ENCODE measurements around the gene ACBD6. TPM values are rescaled to one million over a fixed set of nuclear protein-coding genes. Genes with fewer than 3 reads are reported as not detected.

ACBD6 gene
- total and polyA plus RNA-seq, 8 donors = 8.9 to 48.8 (median 37.7) TPM

DNA sequence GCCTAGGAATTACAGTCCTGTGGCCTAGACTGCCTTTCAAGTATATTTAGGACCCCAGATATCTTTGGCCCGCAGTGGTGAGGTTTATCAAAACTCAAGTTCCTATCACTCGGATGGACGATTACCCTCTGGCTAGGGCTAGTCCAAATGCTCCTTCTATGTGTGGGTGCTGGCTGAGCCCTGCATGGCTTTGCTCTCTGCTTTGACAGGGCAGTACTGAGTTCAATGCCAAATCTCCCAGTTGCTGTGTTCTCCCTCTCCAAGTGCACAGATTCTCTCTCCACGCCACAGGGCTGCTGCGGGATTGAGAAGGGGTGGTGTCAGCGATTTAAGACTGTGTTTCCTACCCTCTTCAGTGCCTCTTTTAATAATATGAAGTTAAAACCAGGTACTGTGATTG is 175.3 kb downstream of the ACBD6 start:
- 95 to 99% (median 98%) methylated on average over 6 of the region's 6 CpGs for WGBS, 5 donors
- no peak for DNase-seq
- H3K27ac ChIP-seq = no peak overlapping the region
- intact Hi-C loops (cut with DNase I; ENCODE audit: low total_unique reads) = no loop called here
- TF ChIP-seq EP300 (IDR thresholded peaks at IDR 0.05) (no peak), POLR2AphosphoS5 (IDR thresholded peaks at IDR 0.05) (no peak), POLR2A (IDR thresholded peaks at IDR 0.05) (no peak)
- TF ChIP-seq, protein P1, sequence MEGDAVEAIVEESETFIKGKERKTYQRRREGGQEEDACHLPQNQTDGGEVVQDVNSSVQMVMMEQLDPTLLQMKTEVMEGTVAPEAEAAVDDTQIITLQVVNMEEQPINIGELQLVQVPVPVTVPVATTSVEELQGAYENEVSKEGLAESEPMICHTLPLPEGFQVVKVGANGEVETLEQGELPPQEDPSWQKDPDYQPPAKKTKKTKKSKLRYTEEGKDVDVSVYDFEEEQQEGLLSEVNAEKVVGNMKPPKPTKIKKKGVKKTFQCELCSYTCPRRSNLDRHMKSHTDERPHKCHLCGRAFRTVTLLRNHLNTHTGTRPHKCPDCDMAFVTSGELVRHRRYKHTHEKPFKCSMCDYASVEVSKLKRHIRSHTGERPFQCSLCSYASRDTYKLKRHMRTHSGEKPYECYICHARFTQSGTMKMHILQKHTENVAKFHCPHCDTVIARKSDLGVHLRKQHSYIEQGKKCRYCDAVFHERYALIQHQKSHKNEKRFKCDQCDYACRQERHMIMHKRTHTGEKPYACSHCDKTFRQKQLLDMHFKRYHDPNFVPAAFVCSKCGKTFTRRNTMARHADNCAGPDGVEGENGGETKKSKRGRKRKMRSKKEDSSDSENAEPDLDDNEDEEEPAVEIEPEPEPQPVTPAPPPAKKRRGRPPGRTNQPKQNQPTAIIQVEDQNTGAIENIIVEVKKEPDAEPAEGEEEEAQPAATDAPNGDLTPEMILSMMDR (IDR thresholded peaks at IDR 0.05) = no peak
- H3K4me1 ChIP-seq = no peaks in the 10 kb centered on the region
- no peaks in the 10 kb centered on the region for H3K36me3 ChIP-seq
- H3K4me3 ChIP-seq = no peak overlapping the region
- no peaks in the 10 kb centered on the region for H3K9me3 ChIP-seq
- H3K27me3 ChIP-seq = no peaks in the 10 kb centered on the region

DNA sequence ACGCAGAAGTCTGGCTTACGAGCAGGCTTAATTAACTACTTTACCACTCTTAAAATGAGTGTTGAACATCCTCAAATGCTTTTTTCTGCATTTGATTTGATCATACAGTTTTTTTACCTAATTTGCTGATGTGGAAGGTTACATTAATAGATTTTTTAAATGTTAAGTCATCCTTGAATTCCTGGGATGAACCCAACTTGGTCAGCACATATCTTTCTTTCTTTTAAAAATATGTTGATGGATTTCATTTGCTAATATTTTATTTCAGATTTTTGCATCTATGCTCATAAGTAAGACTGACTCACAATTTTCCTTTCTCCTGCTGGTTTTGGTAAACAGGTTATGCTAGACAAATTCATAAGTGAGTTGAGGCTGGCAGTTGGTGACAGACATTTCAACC is 189.5 kb downstream of the ACBD6 start:
- intact Hi-C loops (cut with DNase I; ENCODE audit: low total_unique reads) = no loop called here
- no peak overlapping the region for H3K4me3 ChIP-seq
- H3K4me1 ChIP-seq = no peaks in the 10 kb centered on the region
- no peaks in the 10 kb centered on the region for H3K9me3 ChIP-seq
- no peak overlapping the region for H3K27ac ChIP-seq
- no peak for DNase-seq
- 96 to 99% (median 99%) methylated on average over 2 of the region's 2 CpGs for WGBS, 5 donors
- TF ChIP-seq POLR2A (IDR thresholded peaks at IDR 0.05) (no peak), EP300 (IDR thresholded peaks at IDR 0.05) (no peak), POLR2AphosphoS5 (IDR thresholded peaks at IDR 0.05) (no peak)
- TF ChIP-seq, protein P1 (IDR thresholded peaks at IDR 0.05) = no peak
- H3K36me3 ChIP-seq = peaks cover 0 to 18% (median 8%) of the 10 kb centered on the region in 4 donors
- H3K27me3 ChIP-seq = no peaks in the 10 kb centered on the region

DNA sequence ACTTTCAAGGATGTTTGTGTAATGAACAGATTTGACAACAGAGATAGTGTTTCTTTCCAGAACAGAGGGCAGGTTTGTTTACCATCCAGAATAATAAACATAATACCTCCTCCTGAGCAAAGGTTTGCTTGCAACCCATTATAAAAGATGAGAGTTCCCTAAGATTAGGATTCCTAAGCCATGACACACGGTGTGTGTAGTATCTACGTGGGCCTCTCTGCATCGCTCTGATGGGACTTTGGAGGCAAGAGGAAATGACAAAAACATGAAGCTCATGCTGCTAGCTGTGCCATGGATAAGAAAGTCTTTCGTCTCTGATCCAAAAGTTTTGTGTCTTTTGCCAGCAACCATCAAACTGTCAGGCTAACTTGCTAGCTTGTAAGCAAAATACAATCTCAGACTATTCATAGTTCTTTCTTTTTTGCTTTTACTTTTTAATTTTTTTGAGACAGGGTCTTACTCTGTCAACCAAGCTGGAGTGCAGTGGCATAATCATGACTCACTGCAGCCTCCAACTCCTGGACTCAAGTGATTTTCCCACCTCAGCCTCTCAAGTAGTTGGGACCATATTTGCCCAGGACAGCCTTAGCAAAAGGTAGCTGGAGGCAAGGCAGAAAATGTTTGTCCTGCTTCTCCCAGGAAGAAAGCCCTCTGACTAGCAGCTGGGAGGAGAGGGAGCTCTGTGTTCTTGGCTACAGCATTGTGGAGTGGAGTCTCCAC is 191.2 kb downstream of the ACBD6 start:
- Histone ChIP-seq H3K27ac (no peak overlapping the region), H3K9me3 (no peaks in the 10 kb centered on the region), H3K36me3 (peaks cover 0 to 18% (median 8%) of the 10 kb centered on the region in 4 donors), H3K4me3 (no peak overlapping the region), H3K4me1 (no peaks in the 10 kb centered on the region), H3K27me3 (no peaks in the 10 kb centered on the region)
- intact Hi-C loops (cut with DNase I; ENCODE audit: low total_unique reads) = no loop called here
- TF ChIP-seq POLR2AphosphoS5 (IDR thresholded peaks at IDR 0.05) = no peak
- TF ChIP-seq, protein P1 (IDR thresholded peaks at IDR 0.05) = no peak
- no peak for TF ChIP-seq POLR2A (IDR thresholded peaks at IDR 0.05)
- TF ChIP-seq EP300 (IDR thresholded peaks at IDR 0.05) = no peak
- 87 to 97% (median 92%) methylated on average over 4 of the region's 4 CpGs for WGBS, 5 donors
- no peak for DNase-seq

DNA sequence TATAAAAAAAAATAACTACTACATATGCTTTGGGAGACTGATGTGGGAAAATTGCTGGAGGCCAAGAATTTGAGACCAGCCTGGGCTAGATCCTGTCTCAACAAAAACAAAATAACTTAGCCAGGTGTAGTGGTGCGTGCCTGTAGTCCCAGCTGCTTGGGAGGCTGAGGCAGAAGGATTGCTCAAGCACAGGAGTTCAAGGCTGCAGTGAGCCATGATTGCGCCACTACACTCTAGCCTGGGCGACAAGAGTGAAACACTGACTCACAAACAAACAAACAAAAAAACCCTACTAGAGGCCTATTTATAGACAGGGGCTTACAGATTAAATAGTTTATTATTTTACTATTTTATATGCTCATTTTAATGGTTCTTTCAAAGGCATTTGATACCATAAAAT is 192.3 kb downstream of the ACBD6 start:
- 85 to 92% (median 92%) methylated on average over 3 of the region's 3 CpGs for WGBS, 5 donors
- H3K4me1 ChIP-seq = no peaks in the 10 kb centered on the region
- DNase-seq = no peak
- no peaks in the 10 kb centered on the region for H3K9me3 ChIP-seq
- no peak for TF ChIP-seq POLR2AphosphoS5 (IDR thresholded peaks at IDR 0.05)
- no peak for TF ChIP-seq POLR2A (IDR thresholded peaks at IDR 0.05)
- no peak for TF ChIP-seq EP300 (IDR thresholded peaks at IDR 0.05)
- TF ChIP-seq, protein P1 (IDR thresholded peaks at IDR 0.05) = no peak
- H3K4me3 ChIP-seq = no peak overlapping the region
- intact Hi-C loops (cut with DNase I; ENCODE audit: low total_unique reads) = no loop called here
- peaks cover 0 to 18% (median 8%) of the 10 kb centered on the region in 4 donors for H3K36me3 ChIP-seq
- H3K27me3 ChIP-seq = no peaks in the 10 kb centered on the region
- H3K27ac ChIP-seq = no peak overlapping the region

All from stomach (tissue), 9 donors.